Transverse colon (tissue), 4 donors: ENCODE results near the gene ZNF268.

Source experiments
- POLR2AphosphoS5 ChIP-seq, 3 donors: sonication (generic); formaldehyde crosslinking; IDR thresholded peaks; one replicate each; pipeline ENCODE4 v1.6.1; 2016; ENCODE audit warnings: antibody characterized with exemption in 3 of 3
- TF ChIP-seq, protein P1 (sequence below), 5 experiments: fragments of 200-600 bp in 3 of 5; fragments of 450-650 bp in 2 of 5; sonication (generic) in 3 of 5; IDR thresholded peaks; 1 replicate in 2 of 5; 2 replicates in 3 of 5; pipeline ENCODE4 v1.5.1; 2016 to 2017; ENCODE audit warnings: antibody characterized with exemption in 5 of 5, inconsistent platforms in 3 of 5, mild to moderate bottlenecking in 2 of 5, moderate library complexity in 1 of 5

DNA sequence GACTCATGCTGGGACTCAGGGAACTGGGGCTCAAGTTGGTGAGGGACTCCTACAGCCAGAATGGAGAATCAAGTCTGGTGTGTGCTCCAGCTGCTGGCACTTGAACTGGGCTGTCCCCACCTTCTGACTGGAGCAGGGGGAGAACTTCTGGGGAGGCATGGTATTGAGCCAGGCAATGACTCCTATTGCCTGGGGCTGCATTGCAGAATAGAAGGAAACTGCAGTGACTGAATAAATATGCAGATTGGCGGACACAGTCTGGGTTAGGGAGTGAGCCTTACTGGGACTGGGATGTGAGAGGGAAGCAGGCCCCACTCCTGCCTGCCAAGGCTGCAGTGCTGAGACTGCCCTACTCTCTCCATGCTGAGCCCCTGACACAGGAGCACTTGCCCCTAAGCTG is 8.8 kb upstream of the ZNF268 start:
- TF ChIP-seq, protein P1, sequence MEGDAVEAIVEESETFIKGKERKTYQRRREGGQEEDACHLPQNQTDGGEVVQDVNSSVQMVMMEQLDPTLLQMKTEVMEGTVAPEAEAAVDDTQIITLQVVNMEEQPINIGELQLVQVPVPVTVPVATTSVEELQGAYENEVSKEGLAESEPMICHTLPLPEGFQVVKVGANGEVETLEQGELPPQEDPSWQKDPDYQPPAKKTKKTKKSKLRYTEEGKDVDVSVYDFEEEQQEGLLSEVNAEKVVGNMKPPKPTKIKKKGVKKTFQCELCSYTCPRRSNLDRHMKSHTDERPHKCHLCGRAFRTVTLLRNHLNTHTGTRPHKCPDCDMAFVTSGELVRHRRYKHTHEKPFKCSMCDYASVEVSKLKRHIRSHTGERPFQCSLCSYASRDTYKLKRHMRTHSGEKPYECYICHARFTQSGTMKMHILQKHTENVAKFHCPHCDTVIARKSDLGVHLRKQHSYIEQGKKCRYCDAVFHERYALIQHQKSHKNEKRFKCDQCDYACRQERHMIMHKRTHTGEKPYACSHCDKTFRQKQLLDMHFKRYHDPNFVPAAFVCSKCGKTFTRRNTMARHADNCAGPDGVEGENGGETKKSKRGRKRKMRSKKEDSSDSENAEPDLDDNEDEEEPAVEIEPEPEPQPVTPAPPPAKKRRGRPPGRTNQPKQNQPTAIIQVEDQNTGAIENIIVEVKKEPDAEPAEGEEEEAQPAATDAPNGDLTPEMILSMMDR (IDR thresholded peaks at IDR 0.05): no peak
- no peak for TF ChIP-seq POLR2AphosphoS5 (IDR thresholded peaks at IDR 0.05)
